Body of pancreas (tissue), 4 donors: ENCODE data around the gene PHF23.

Experiments
- CTCF ChIP-seq, 7 experiments: fragments of 450-650 bp in 4 of 7; fragments of 200-600 bp in 3 of 7; sonication (generic) in 3 of 7; IDR thresholded peaks; one replicate each; pipeline ENCODE4 v1.5.1; 2016 to 2019; ENCODE audit warnings: antibody characterized with exemption in 7 of 7
- POLR2A ChIP-seq, 3 donors: fragments of 450-650 bp; IDR thresholded peaks; one replicate each; pipeline ENCODE4 v1.6.1; 2016; ENCODE audit warnings: antibody characterized with exemption in 3 of 3, mild to moderate bottlenecking in 2 of 3

- TF ChIP-seq CTCF (IDR thresholded peaks at IDR 0.05), result no peak
- TF ChIP-seq POLR2A (IDR thresholded peaks at IDR 0.05), result no peak
These were observed 24.1 kb downstream of the PHF23 start for GRCh38 chr17:7215136-7215638.
